Ishikawa (cell line): ENCODE results near the gene TNFRSF1A.

Source experiments
- CEBPB ChIP-seq: IDR thresholded peaks from 2 replicates; pipeline ENCODE4 v1.6.1; 2012
- CREB1 ChIP-seq: IDR thresholded peaks from 2 replicates; pipeline ENCODE4 v1.6.1; 2012; ENCODE audit warnings: low read depth
- EGR1 ChIP-seq: IDR thresholded peaks from 2 replicates; pipeline ENCODE4 v1.6.1; 2012
- EP300 ChIP-seq: IDR thresholded peaks from 2 replicates; pipeline ENCODE4 v1.6.1; 2012; ENCODE audit warnings: borderline replicate concordance
- FOXM1 ChIP-seq: IDR thresholded peaks from 2 replicates; pipeline ENCODE4 v1.6.1; 2012; ENCODE audit warnings: low read depth, borderline replicate concordance
- MAX ChIP-seq: IDR thresholded peaks from 2 replicates; pipeline ENCODE4 v1.6.1; 2012
- REST ChIP-seq: IDR thresholded peaks from 2 replicates; pipeline ENCODE4 v1.6.1; 2012; ENCODE audit warnings: low read depth, mild to moderate bottlenecking
- TAF1 ChIP-seq: IDR thresholded peaks from 2 replicates; pipeline ENCODE4 v1.6.1; 2012; ENCODE audit warnings: low read depth, mild to moderate bottlenecking
- YY1 ChIP-seq: IDR thresholded peaks from 2 replicates; pipeline ENCODE4 v1.6.1; 2012; ENCODE audit warnings: low read depth

GRCh38 chr12:6315184-6315583, 26.7 kb downstream of the TNFRSF1A start:
- no peak for TF ChIP-seq EP300
- TF ChIP-seq FOXM1 = no peak
- no peak for TF ChIP-seq CREB1
- no peak for TF ChIP-seq MAX
- no peak for TF ChIP-seq TAF1
- TF ChIP-seq REST = no peak
- no peak for TF ChIP-seq EGR1
- no peak for TF ChIP-seq YY1
- TF ChIP-seq CEBPB = no peak
